ENCODE data around the gene DTHD1.

DNA sequence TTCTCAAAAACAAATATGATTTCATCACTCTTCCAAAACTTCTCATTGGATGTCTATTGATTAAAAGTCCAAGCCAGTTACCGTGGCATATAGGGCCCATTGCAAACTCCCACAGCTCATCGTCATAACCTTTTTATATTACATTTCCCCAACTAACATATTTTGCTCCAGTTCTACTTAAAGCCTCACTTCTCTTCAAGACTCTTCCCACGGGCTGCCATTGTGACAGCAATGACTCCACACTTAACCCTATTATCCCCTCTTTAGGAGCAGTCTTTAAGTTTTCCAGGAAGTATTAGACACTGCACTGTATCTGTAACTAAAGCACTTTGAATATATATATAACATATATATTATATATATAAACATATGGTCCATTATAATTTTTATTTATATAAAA, 44.5 kb downstream of the DTHD1 start:
- TF ChIP-seq POLR2A (IDR thresholded peaks at IDR 0.05): no peak
- TF ChIP-seq, protein P1, sequence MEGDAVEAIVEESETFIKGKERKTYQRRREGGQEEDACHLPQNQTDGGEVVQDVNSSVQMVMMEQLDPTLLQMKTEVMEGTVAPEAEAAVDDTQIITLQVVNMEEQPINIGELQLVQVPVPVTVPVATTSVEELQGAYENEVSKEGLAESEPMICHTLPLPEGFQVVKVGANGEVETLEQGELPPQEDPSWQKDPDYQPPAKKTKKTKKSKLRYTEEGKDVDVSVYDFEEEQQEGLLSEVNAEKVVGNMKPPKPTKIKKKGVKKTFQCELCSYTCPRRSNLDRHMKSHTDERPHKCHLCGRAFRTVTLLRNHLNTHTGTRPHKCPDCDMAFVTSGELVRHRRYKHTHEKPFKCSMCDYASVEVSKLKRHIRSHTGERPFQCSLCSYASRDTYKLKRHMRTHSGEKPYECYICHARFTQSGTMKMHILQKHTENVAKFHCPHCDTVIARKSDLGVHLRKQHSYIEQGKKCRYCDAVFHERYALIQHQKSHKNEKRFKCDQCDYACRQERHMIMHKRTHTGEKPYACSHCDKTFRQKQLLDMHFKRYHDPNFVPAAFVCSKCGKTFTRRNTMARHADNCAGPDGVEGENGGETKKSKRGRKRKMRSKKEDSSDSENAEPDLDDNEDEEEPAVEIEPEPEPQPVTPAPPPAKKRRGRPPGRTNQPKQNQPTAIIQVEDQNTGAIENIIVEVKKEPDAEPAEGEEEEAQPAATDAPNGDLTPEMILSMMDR (IDR thresholded peaks at IDR 0.05): no peak

Measured in heart left ventricle (tissue), 13 donors.